Thyroid gland (tissue), 4 donors: ENCODE data around the gene TMEM131. TPM values are rescaled to one million over a fixed set of nuclear protein-coding genes. Genes with fewer than 3 reads are reported as not detected.
"Not testable (repeated sequence)": the region's sequence is repeated elsewhere in the genome, so short reads cannot be mapped to it uniquely, and the experiment has no call there.

Experiments
- DNase-seq, 2 donors: peaks; one replicate each; pipeline ENCODE4 v3.0.0-alpha.2; 2019
- H3K27ac ChIP-seq, 3 donors: fragments of 200-600 bp; sonication (generic); 1 replicate in 2 of 3; 2 replicates in 1 of 3; pipeline ENCODE4 v1.5.1; 2016 to 2019; ENCODE audit warnings: mild to moderate bottlenecking in 1 of 3, moderate library complexity in 1 of 3
- H3K27me3 ChIP-seq: fragments of 200-600 bp; sonication (generic); one replicate; pipeline ENCODE4 v1.5.1; 2019
- H3K36me3 ChIP-seq, 2 donors: fragments of 200-600 bp; sonication (generic); one replicate each; pipeline ENCODE4 v1.5.1; 2016 to 2019
- H3K4me1 ChIP-seq, 2 donors: fragments of 200-600 bp; sonication (generic); one replicate each; pipeline ENCODE4 v1.5.1; 2017 to 2019
- H3K4me3 ChIP-seq, 3 donors: fragments of 200-600 bp; sonication (generic); replicated peaks in 1 of 3; 1 replicate in 2 of 3; 2 replicates in 1 of 3; pipeline ENCODE4 v1.5.1; 2016; ENCODE audit warnings: mild to moderate bottlenecking in 1 of 3
- H3K9me3 ChIP-seq: fragments of 200-600 bp; sonication (generic); one replicate; pipeline ENCODE4 v1.5.1; 2017
- POLR2A ChIP-seq, 2 donors: fragments of 450-650 bp; IDR thresholded peaks; one replicate each; pipeline ENCODE4 v1.6.1; 2017; ENCODE audit warnings: antibody characterized with exemption in 2 of 2, mild to moderate bottlenecking in 2 of 2, moderate library complexity in 1 of 2
- WGBS, 2 donors: methylation state at CpG; one replicate each; pipeline ENCODE4 v1.1.5; 2017; 5-methylcytosine and 5-hydroxymethylcytosine counted together
- intact Hi-C: fragments of 100-400 bp; cut with DNase I; formaldehyde crosslinking; loops from one replicate; pipeline ENCODE4 v1.15.1; 2023
- total RNA-seq, 4 donors: library from RNA; depleted of rRNA; stranded (reverse); fragments of >200 nt; gene quantifications; one replicate each; pipeline ENCODE4 v1.2.3, GENCODE V29; 2016
- TF ChIP-seq, protein P1 (sequence below), 6 experiments: fragments of 200-600 bp in 3 of 6; fragments of 450-650 bp in 3 of 6; sonication (generic) in 3 of 6; IDR thresholded peaks; one replicate each; pipeline ENCODE4 v1.5.1; 2016 to 2019; ENCODE audit warnings: antibody characterized with exemption in 6 of 6, mild to moderate bottlenecking in 2 of 6, inconsistent platforms in 1 of 6, moderate library complexity in 1 of 6

TMEM131 gene
- total RNA-seq, 4 donors from 2014 or later, result 28.6 to 47.0 (median 35.2) TPM

DNA sequence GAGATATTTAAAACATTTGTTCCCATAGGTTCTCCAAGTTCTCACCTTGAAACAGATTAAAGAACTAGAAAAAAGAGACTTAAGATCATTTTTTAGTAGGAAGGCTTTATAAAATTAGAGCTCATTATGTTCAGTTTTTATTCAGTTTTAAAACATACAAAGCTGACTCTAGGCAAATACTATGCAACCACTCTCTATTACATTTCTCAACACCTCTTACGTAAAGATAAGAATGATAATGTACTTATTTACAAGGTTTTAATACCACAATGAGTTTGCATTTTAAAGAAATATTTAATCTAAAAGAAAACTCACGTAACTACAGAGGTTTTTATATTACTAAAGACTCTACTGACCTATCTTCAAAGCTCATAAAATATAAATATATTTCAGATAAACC lies 68.8 kb downstream of the TMEM131 start:
- H3K27me3 ChIP-seq, result no peaks in the 10 kb centered on the region
- intact Hi-C loops, result no loop called here
- H3K4me1 ChIP-seq, result no peaks in the 10 kb centered on the region
- 97% methylated on average over 2 of the region's 2 CpGs for WGBS, 2 donors
- H3K27ac ChIP-seq, result no peak overlapping the region
- H3K36me3 ChIP-seq, result no peaks in the 10 kb centered on the region
- no peak for DNase-seq
- no peaks in the 10 kb centered on the region for H3K9me3 ChIP-seq
- H3K4me3 ChIP-seq, result no peak overlapping the region
- TF ChIP-seq POLR2A (IDR thresholded peaks at IDR 0.05), result no peak
- TF ChIP-seq, protein P1, sequence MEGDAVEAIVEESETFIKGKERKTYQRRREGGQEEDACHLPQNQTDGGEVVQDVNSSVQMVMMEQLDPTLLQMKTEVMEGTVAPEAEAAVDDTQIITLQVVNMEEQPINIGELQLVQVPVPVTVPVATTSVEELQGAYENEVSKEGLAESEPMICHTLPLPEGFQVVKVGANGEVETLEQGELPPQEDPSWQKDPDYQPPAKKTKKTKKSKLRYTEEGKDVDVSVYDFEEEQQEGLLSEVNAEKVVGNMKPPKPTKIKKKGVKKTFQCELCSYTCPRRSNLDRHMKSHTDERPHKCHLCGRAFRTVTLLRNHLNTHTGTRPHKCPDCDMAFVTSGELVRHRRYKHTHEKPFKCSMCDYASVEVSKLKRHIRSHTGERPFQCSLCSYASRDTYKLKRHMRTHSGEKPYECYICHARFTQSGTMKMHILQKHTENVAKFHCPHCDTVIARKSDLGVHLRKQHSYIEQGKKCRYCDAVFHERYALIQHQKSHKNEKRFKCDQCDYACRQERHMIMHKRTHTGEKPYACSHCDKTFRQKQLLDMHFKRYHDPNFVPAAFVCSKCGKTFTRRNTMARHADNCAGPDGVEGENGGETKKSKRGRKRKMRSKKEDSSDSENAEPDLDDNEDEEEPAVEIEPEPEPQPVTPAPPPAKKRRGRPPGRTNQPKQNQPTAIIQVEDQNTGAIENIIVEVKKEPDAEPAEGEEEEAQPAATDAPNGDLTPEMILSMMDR (IDR thresholded peaks at IDR 0.05), result no peak

DNA sequence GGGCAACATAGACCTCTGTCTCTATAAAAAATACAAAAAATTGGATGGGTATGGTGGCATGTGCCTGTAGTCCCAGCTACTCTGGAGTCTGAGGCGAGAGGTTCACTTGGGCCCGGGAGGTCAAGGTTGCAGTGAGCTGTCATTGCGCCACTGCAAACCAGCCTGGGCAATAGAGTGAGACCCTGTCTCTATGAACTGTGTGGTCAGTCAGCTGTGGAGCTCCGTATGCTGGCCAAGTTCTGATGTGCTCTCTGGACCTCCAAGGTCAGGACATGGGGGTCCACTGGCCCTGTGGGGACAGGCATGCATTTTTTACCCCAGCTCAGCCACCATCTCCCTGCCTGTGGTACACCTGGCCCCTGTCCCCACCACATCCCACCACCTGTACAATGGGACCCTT lies 71.6 kb downstream of the TMEM131 start:
- H3K27me3 ChIP-seq, result no peaks in the 10 kb centered on the region
- H3K36me3 ChIP-seq, result no peaks in the 10 kb centered on the region
- no peak overlapping the region for H3K27ac ChIP-seq
- no peak for DNase-seq
- H3K4me1 ChIP-seq, result no peaks in the 10 kb centered on the region
- 98% methylated on average over 4 of the region's 4 CpGs for WGBS, 2 donors
- H3K4me3 ChIP-seq, result no peak overlapping the region
- TF ChIP-seq, protein P1 (IDR thresholded peaks at IDR 0.05), result no peak
- no peak for TF ChIP-seq POLR2A (IDR thresholded peaks at IDR 0.05)
- H3K9me3 ChIP-seq, result no peaks in the 10 kb centered on the region
- intact Hi-C loops, result no loop called here

DNA sequence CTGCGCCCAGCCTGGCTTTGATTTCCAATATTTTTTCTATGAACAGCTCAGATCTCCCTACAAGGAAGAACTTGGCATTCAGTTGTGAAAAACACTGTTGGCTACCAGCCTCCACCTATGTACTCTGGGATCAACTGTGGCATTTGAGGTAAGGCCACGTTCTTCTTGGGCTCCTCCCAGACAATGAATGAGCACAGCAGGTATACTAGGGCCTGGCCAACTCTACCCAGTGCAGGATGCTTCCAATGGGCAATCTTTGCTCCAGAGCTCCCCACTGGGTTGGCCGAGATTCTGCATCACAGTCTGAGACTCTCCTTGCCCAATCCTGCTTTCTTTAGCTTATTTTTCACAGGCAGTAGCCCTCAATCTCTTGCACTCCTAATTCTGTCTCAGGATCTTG lies 75.9 kb downstream of the TMEM131 start:
- Histone ChIP-seq H3K27me3 (no peaks in the 10 kb centered on the region), H3K9me3 (no peaks in the 10 kb centered on the region), H3K4me1 (no peaks in the 10 kb centered on the region), H3K4me3 (no peak overlapping the region), H3K36me3 (no peaks in the 10 kb centered on the region), H3K27ac (no peak overlapping the region)
- 93 to 97% methylated on average over 3 of the region's 3 CpGs for WGBS, 2 donors
- DNase-seq, result no peak
- intact Hi-C loops, result no loop called here
- TF ChIP-seq POLR2A (IDR thresholded peaks at IDR 0.05), result no peak
- TF ChIP-seq, protein P1 (IDR thresholded peaks at IDR 0.05), result no peak

DNA sequence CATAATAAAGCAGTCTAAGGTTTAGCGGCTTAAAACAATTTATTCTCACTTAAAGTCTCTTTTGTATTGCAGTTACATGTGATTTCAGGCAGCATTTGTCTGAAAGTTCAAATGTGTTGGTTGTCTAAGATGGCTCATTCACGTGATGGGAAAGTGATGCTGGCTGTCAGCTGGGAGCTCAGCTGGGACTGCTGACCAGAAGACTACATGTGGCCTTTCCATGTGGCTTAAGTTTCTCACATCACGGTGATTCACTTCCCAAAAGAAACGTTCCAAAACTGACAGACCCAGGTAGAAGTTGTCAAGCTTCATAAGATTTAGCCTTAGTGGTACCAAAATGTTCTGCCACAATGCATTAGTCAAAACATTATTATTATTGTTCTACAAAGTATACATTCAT lies 76.9 kb downstream of the TMEM131 start:
- Histone ChIP-seq H3K27me3 (no peaks in the 10 kb centered on the region), H3K4me1 (no peaks in the 10 kb centered on the region), H3K4me3 (no peak overlapping the region), H3K27ac (no peak overlapping the region), H3K9me3 (no peaks in the 10 kb centered on the region), H3K36me3 (no peaks in the 10 kb centered on the region)
- no peak for TF ChIP-seq POLR2A (IDR thresholded peaks at IDR 0.05)
- TF ChIP-seq, protein P1 (IDR thresholded peaks at IDR 0.05), result no peak
- intact Hi-C loops, result no loop called here
- DNase-seq, result no peak
- 95% methylated on average over 4 of the region's 4 CpGs for WGBS, 2 donors

DNA sequence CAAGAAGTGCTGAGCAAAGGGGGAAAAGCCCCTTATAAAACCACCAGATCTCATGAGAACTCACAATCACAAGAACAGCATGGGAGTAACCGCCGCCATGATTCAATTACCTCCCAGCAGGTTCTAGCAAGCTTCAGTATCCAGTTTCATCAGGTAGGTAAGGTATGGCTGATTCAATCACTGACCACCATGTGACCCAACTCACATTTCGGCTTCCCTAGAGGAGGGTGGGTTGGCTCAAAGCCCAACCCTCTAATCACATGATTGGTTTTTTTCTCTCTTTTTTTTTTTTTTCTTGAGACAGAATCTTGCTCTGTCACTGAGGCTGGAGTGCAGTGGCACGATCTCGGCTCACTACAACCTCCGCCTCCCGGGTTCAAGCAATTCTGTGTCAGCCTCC lies 78.1 kb downstream of the TMEM131 start:
- H3K27ac ChIP-seq, H3K9me3 ChIP-seq, H3K4me3 ChIP-seq, H3K27me3 ChIP-seq, DNase-seq, H3K4me1 ChIP-seq, H3K36me3 ChIP-seq, intact Hi-C loops: not testable (repeated sequence)
- 95 to 98% methylated on average over 7 of the region's 7 CpGs for WGBS, 2 donors

DNA sequence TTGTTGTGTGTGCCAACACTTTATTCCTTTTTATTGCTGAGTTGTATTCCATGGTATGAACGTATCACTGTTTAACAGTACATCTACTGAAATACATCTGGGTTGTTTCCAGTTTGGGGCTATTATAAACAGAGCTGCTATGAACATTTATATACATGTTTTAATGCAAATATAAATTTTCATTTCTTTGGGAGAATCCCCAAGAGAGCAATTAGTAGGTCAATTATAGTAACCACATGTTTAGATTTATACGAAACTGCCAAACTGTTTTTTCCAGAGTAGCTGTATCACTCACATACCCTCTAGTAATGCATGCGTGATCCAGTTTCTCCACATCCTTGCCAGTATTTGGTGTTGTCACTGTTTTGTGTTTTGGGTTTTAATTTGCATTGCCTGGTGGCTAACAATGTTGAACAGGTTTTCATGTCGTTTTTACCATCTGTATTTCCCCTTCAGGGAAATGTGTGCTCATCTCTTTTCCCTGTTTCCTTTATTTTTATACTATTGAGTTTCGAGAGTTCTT lies 81.0 kb downstream of the TMEM131 start:
- TF ChIP-seq, protein P1 (IDR thresholded peaks at IDR 0.05), result no peak
- no peak for TF ChIP-seq POLR2A (IDR thresholded peaks at IDR 0.05)
- intact Hi-C loops, result no loop called here
- no peaks in the 10 kb centered on the region for H3K27me3 ChIP-seq
- no peaks in the 10 kb centered on the region for H3K9me3 ChIP-seq
- no peak for DNase-seq
- no peaks in the 10 kb centered on the region for H3K4me1 ChIP-seq
- H3K27ac ChIP-seq, result no peak overlapping the region
- no peaks in the 10 kb centered on the region for H3K36me3 ChIP-seq
- 85 to 86% methylated on average over 5 of the region's 5 CpGs for WGBS, 2 donors
- no peak overlapping the region for H3K4me3 ChIP-seq
